Measurements from ENCODE around the gene CCL28. TPM values are rescaled to one million over a fixed set of nuclear protein-coding genes. Genes with fewer than 3 reads are reported as not detected.

Gene CCL28, protein sequence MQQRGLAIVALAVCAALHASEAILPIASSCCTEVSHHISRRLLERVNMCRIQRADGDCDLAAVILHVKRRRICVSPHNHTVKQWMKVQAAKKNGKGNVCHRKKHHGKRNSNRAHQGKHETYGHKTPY
- 1.0 and 8.0 TPM in 2 replicates for total RNA-seq

DNA sequence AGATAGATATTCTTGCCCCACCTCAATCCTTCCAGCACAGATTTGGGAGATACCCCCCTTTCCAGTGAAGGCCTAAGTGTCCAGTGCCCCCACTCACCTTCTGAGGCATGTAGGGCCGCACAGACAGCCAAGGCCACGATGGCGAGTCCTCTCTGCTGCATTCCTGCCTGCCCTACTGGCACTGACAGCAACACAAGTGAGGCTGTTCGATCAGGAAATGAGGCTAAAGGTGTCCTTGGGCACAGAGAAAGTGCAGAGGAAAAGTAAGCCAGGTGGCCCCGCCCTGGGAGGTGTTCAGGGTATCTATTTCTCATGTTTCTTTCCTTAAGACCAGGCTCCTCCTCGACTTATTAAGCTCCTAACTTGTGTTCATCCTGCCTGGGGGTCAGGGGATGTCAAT, at the start of gene CCL28:
CCL28 (minus strand) TSS at position 236 of the 400 bp plus-strand sequence; CDS start at position 161, 75 bp downstream.

Other genes with a start within 250 kb of the CCL28 start
- gene NIM1K, start 220.2 kb downstream of the CCL28 start, total RNA-seq = under 0.01 and 0.07 TPM in 2 replicates
- 95.6 and 96.7 TPM in 2 replicates for gene HMGCS1, start 99.0 kb downstream of the CCL28 start, total RNA-seq
- 28.4 and 40.6 TPM in 2 replicates for gene TMEM267, start 71.5 kb upstream of the CCL28 start, total RNA-seq
- 1.3 and 1.4 TPM in 2 replicates for gene C5orf34, start 102.8 kb upstream of the CCL28 start, total RNA-seq
- 144 and 152 TPM in 2 replicates for gene PAIP1, start 144.7 kb upstream of the CCL28 start, total RNA-seq
- gene NNT, start 190.8 kb upstream of the CCL28 start, total RNA-seq = 35.5 and 61.6 TPM in 2 replicates

Data from nasal cavity respiratory epithelium epithelial cell of viscerocranial mucosa (primary cell).